PFSK-1 (cell line): ENCODE measurements around the gene MLPH.

ENCODE experiments used
- FOXP2 ChIP-seq: optimal IDR thresholded peaks from 2 replicates; pipeline ENCODE3; 2011; ENCODE audit warnings: borderline replicate concordance, control low read depth, inconsistent platforms; ENCODE audit not compliant: insufficient read depth; ENCODE audit errors: extremely low read length, extremely low read depth
- POLR2AphosphoS5 ChIP-seq: IDR thresholded peaks from 2 replicates; pipeline ENCODE4 v1.6.1; 2012; ENCODE audit warnings: low read depth, mild to moderate bottlenecking, control low read depth, low read length, moderate library complexity
- REST ChIP-seq, 2 experiments: IDR thresholded peaks; 2 replicates each; pipeline versions ENCODE4 v1.6.1 to v1.8.0; 2011 to 2012; ENCODE audit warnings: low read depth in 2 of 2, low read length in 2 of 2, control low read depth in 1 of 2, inconsistent platforms in 1 of 2, mild to moderate bottlenecking in 1 of 2, moderate library complexity in 1 of 2; ENCODE audit not compliant: insufficient read depth in 1 of 2
- SIN3A ChIP-seq: IDR thresholded peaks from 2 replicates; pipeline ENCODE4 v1.6.1; 2012; ENCODE audit warnings: mild to moderate bottlenecking, low read length, moderate library complexity, borderline replicate concordance; ENCODE audit not compliant: insufficient read depth
- TAF1 ChIP-seq: IDR thresholded peaks from 2 replicates; pipeline ENCODE4 v1.6.1; 2012; ENCODE audit warnings: low read length, control low read depth, borderline replicate concordance; ENCODE audit not compliant: insufficient read depth

MLPH gene

DNA sequence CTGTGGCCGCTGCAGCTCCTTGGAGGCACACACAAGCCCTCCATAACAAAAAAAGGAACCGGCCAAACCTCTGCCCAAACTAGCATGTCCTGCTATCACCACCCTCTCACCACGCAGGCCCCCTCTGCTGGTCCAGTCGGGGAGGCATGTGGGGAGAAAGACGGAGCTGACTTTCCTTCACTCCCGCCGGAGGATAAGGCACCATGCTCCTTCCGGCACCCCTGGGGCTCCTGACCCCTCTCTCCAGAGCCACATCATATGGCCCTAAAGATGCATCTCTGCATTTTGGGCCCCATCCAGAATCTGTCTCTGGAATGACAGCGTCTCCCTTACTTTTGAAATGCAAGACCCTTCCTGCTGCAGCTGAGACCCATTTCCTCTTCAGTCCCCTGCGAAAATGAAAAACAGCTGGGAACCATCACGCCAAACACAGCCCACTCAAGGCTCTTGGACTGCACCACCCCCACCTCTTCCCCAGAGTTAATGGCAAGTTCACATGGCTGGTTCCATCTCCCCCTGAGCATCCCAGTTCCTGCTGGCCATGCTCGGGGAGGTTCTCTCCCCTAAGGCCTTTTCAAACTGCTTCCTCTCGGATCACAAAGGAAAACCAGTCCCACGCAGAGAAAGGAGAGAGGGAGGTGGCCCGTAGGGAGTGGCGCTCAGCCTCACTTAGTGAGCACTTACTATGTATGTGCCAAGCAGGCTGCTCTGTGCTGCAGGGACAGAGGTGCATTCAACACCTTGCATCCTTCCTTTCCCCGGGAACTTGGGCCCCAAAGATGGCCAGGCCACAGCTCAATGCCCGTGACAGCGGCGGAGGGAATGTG, 35.2 kb upstream of the MLPH start:
- TF ChIP-seq POLR2AphosphoS5 (no peak), SIN3A (no peak), TAF1 (no peak), REST (IDR thresholded peaks at IDR 0.05; ENCODE audit: insufficient read depth in 1 of 2, low read depth in 2 of 2, low read length in 2 of 2) (no peak), FOXP2 (no peak)

- TF ChIP-seq REST (IDR thresholded peaks at IDR 0.05; ENCODE audit: insufficient read depth in 1 of 2, low read depth in 2 of 2, low read length in 2 of 2) (no peak), SIN3A (no peak), TAF1 (no peak), FOXP2 (no peak), POLR2AphosphoS5 (no peak)
Measured at GRCh38 chr2:237452861-237453260, 34.2 kb upstream of the MLPH start.

DNA sequence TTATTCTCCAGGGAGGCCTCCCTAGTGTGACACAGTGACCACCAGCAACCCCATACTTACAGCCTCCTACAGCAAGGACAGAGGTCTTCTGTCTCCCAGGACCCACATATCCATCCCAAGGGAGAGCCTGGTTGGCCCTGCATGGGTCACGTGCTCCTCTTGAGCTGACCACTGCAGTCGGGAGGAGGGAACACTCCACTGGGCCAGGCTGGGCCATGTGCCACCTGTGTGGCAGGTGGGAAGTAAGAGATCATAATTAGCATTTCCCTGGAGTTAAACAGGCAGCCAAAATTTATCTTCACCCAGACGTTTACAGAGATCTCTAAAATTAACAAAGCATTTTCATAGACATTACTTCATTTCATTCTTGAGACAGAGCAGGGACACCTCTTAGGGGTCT, 33.4 kb upstream of the MLPH start:
- no peak for TF ChIP-seq FOXP2
- no peak for TF ChIP-seq REST (IDR thresholded peaks at IDR 0.05; ENCODE audit: insufficient read depth in 1 of 2, low read depth in 2 of 2, low read length in 2 of 2)
- TF ChIP-seq SIN3A: no peak
- TF ChIP-seq POLR2AphosphoS5: no peak
- TF ChIP-seq TAF1: no peak

DNA sequence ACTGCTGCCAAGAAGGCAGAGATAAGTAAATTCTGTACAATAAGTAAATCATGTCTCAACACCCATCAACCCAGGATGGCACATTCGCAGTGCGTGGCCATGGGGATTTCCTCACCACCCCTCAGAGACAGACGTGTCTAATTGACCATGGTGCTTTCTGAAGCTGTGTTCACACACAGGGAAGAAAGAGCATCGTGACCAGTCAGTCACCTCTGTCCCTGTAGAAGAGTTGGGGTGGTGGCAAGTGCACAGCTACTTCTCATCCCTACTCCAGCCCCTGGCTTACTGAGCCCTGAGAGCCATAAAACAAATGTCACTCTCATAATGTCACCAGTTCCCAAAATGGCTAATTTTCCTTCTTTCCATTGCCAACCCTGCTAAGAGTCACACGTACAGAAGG, 31.3 kb upstream of the MLPH start:
- no peak for TF ChIP-seq REST (IDR thresholded peaks at IDR 0.05; ENCODE audit: insufficient read depth in 1 of 2, low read depth in 2 of 2, low read length in 2 of 2)
- TF ChIP-seq TAF1: no peak
- no peak for TF ChIP-seq FOXP2
- TF ChIP-seq POLR2AphosphoS5: no peak
- no peak for TF ChIP-seq SIN3A
